ENCODE data around the gene SMOC1. TPM values are rescaled to one million over a fixed set of nuclear protein-coding genes. Genes with fewer than 3 reads are reported as not detected.
"Not testable (repeated sequence)": the region's sequence is repeated elsewhere in the genome, so short reads cannot be mapped to it uniquely, and the experiment has no call there.

The SMOC1 gene
- total RNA-seq, 1 experiment from 2014 or later, result 22.9 TPM

GRCh38 chr14:69896080-69896479 lies 16.9 kb downstream of the SMOC1 start:
- CTCF ChIA-PET, result interaction anchor here (0.5 to 1.4 kb wide), 5 partner anchors 14 to 132 kb away, joined by 3 to 4 read pairs (median 3); no protein-coding TSS in a partner anchor
- no peak overlapping the region for H3K4me3 Mint-ChIP-seq (ENCODE audit: unreplicated experiment)
- H3K36me3 Mint-ChIP-seq (ENCODE audit: insufficient read depth, unreplicated experiment), result peaks cover 6% of the 10 kb centered on the region
- H3K4me1 Mint-ChIP-seq (ENCODE audit: insufficient read depth, unreplicated experiment), result peaks cover 4% of the 10 kb centered on the region
- POLR2A ChIA-PET, result interaction anchor here (1.0 kb wide), 2 partner anchors 9 to 15 kb away, joined by 3 read pairs; no protein-coding TSS in a partner anchor
- intact Hi-C loops (cut with micrococcal nuclease), result no loop called here
- peaks cover 19% of the 10 kb centered on the region for H3K9me3 Mint-ChIP-seq (ENCODE audit: unreplicated experiment)
- H3K27ac Mint-ChIP-seq (ENCODE audit: low read depth, unreplicated experiment), result no peak overlapping the region
- no TSS peak for BruUV-seq (replicated peaks)
- no peaks in the 10 kb centered on the region for H3K27me3 Mint-ChIP-seq (ENCODE audit: insufficient read depth, unreplicated experiment)
- TF ChIP-seq CTCF (IDR thresholded peaks at IDR 0.05; ENCODE audit: unreplicated experiment), result no peak
- no peak for DNase-seq (ENCODE audit: unreplicated experiment)

GRCh38 chr14:69896972-69897371 lies 17.8 kb downstream of the SMOC1 start:
- no peak overlapping the region for H3K4me3 Mint-ChIP-seq (ENCODE audit: unreplicated experiment)
- peaks cover 6% of the 10 kb centered on the region for H3K36me3 Mint-ChIP-seq (ENCODE audit: insufficient read depth, unreplicated experiment)
- CTCF ChIA-PET, result interaction anchor here (0.9 to 1.4 kb wide), 2 partner anchors 117 to 131 kb away, joined by 3 to 4 read pairs; no protein-coding TSS in a partner anchor
- H3K9me3 Mint-ChIP-seq (ENCODE audit: unreplicated experiment), result peaks cover 19% of the 10 kb centered on the region
- H3K27ac Mint-ChIP-seq (ENCODE audit: low read depth, unreplicated experiment), result no peak overlapping the region
- H3K4me1 Mint-ChIP-seq (ENCODE audit: insufficient read depth, unreplicated experiment), result peaks cover 13% of the 10 kb centered on the region
- intact Hi-C loops (cut with micrococcal nuclease), result no loop called here
- TF ChIP-seq CTCF (IDR thresholded peaks at IDR 0.05; ENCODE audit: unreplicated experiment), result no peak
- POLR2A ChIA-PET, result interaction anchor here (1.0 kb wide), 2 partner anchors 9 to 14 kb away, joined by 3 read pairs; no protein-coding TSS in a partner anchor
- BruUV-seq (replicated peaks), result no TSS peak
- H3K27me3 Mint-ChIP-seq (ENCODE audit: insufficient read depth, unreplicated experiment), result no peaks in the 10 kb centered on the region
- DNase-seq (ENCODE audit: unreplicated experiment), result no peak

- peaks cover 15% of the 10 kb centered on the region for H3K4me1 Mint-ChIP-seq (ENCODE audit: insufficient read depth, unreplicated experiment)
- H3K36me3 Mint-ChIP-seq (ENCODE audit: insufficient read depth, unreplicated experiment), result peaks cover 6% of the 10 kb centered on the region
- intact Hi-C loops (cut with micrococcal nuclease), result no loop called here
- POLR2A ChIA-PET, result interaction anchor here (0.7 to 1.2 kb wide), 2 partner anchors 13 to 125 kb away, joined by 3 to 5 read pairs; no protein-coding TSS in a partner anchor
- peak overlapping the region; percentile 81 for H3K27ac Mint-ChIP-seq (ENCODE audit: low read depth, unreplicated experiment)
- no peaks in the 10 kb centered on the region for H3K27me3 Mint-ChIP-seq (ENCODE audit: insufficient read depth, unreplicated experiment)
- no peak for DNase-seq (ENCODE audit: unreplicated experiment)
- CTCF ChIA-PET, result interaction anchor here (0.6 to 1.4 kb wide), 3 partner anchors 16 to 128 kb away, joined by 3 to 5 read pairs (median 3); no protein-coding TSS in a partner anchor
- no peak overlapping the region for H3K4me3 Mint-ChIP-seq (ENCODE audit: unreplicated experiment)
- H3K9me3 Mint-ChIP-seq (ENCODE audit: unreplicated experiment), result peaks cover 19% of the 10 kb centered on the region
- TF ChIP-seq CTCF (IDR thresholded peaks at IDR 0.05; ENCODE audit: unreplicated experiment), result no peak
- no TSS peak for BruUV-seq (replicated peaks)
Measured at GRCh38 chr14:69900603-69901002, 21.4 kb downstream of the SMOC1 start.

GRCh38 chr14:69901113-69901951 lies 22.1 kb downstream of the SMOC1 start:
- intact Hi-C loops (cut with micrococcal nuclease), result no loop called here
- TF ChIP-seq CTCF (IDR thresholded peaks at IDR 0.05; ENCODE audit: unreplicated experiment), result no peak
- Mint-ChIP-seq H3K4me3 (ENCODE audit: unreplicated experiment) (no peak overlapping the region), H3K27me3 (ENCODE audit: insufficient read depth, unreplicated experiment) (no peaks in the 10 kb centered on the region), H3K36me3 (ENCODE audit: insufficient read depth, unreplicated experiment) (peaks cover 6% of the 10 kb centered on the region), H3K4me1 (ENCODE audit: insufficient read depth, unreplicated experiment) (peaks cover 15% of the 10 kb centered on the region), H3K27ac (ENCODE audit: low read depth, unreplicated experiment) (peak overlapping the region; percentile 81), H3K9me3 (ENCODE audit: unreplicated experiment) (peaks cover 19% of the 10 kb centered on the region)
- BruUV-seq (replicated peaks), result no TSS peak
- ChIA-PET CTCF (interaction anchor here (0.6 to 1.3 kb wide), 3 partner anchors 17 to 127 kb away, joined by 3 to 5 read pairs (median 3); no protein-coding TSS in a partner anchor), POLR2A (interaction anchor here (0.7 to 1.3 kb wide), 6 partner anchors 9 to 126 kb away, joined by 3 to 5 read pairs (median 3); no protein-coding TSS in a partner anchor)
- DNase-seq (ENCODE audit: unreplicated experiment), result peak; percentile 93

GRCh38 chr14:69903046-69903445 lies 23.8 kb downstream of the SMOC1 start:
- BruUV-seq (replicated peaks); H3K27ac Mint-ChIP-seq (ENCODE audit: low read depth, unreplicated experiment); H3K36me3 Mint-ChIP-seq (ENCODE audit: insufficient read depth, unreplicated experiment); H3K27me3 Mint-ChIP-seq (ENCODE audit: insufficient read depth, unreplicated experiment); H3K4me3 Mint-ChIP-seq (ENCODE audit: unreplicated experiment); DNase-seq (ENCODE audit: unreplicated experiment); H3K9me3 Mint-ChIP-seq (ENCODE audit: unreplicated experiment); intact Hi-C loops (cut with micrococcal nuclease); POLR2A ChIA-PET: not testable (repeated sequence)
- peaks cover 15% of the 10 kb centered on the region for H3K4me1 Mint-ChIP-seq (ENCODE audit: insufficient read depth, unreplicated experiment)
- CTCF ChIA-PET, result interaction anchor here (0.6 kb wide), 1 partner anchor 11 kb away, joined by 4 read pairs; no protein-coding TSS in a partner anchor
